ENCODE data around the gene PPIL6.

The PPIL6 gene

DNA sequence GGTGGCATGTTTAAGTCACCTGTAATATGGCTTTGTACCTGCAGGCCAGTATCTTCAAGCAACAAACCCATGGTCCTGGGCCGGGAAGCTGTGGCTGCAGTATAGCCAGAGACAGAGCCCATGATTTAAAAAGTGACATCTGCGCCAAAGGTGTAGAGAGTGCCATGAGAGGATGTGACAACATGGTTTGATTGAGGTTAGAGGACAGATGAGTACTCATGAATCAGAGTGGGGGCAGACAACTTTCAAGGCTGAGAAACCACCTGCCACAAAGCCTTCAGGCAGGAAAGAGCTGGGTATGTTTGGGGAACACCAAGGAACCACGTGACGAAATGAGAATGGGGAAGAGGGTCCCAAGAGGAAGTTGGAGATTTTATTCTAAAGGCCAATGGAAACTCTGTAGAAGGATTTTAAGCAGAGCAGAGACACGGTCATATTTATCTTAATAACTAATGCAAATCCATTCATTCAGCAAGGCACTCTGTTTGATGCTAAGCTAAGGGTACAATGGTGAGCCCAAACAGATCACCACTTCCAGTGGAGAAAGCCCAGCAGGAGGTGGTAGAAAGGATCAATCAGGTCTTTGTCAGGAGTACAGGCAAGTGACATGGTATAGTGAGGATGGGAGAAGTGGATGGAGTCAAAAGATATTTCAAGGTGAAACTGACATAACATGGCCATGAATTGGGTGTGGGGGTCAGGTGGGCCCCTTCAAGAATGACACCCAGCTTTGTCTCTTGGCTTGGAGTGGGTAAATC lies 18.5 kb upstream of the PPIL6 start:
- peak overlapping the region; percentile 54 for H3K4me3 Mint-ChIP-seq
- peak overlapping the region; percentile 96 for H3K27ac Mint-ChIP-seq
- H3K27me3 Mint-ChIP-seq (ENCODE audit: low read depth), result no peaks in the 10 kb centered on the region
- peaks cover 52% of the 10 kb centered on the region for H3K4me1 Mint-ChIP-seq (ENCODE audit: low read depth)
- peak; percentile 70 for DNase-seq (ENCODE audit: low spot score)
- peaks cover 33% of the 10 kb centered on the region for H3K36me3 Mint-ChIP-seq (ENCODE audit: low read depth)
- H3K9me3 Mint-ChIP-seq, result peaks cover 4% of the 10 kb centered on the region

DNA sequence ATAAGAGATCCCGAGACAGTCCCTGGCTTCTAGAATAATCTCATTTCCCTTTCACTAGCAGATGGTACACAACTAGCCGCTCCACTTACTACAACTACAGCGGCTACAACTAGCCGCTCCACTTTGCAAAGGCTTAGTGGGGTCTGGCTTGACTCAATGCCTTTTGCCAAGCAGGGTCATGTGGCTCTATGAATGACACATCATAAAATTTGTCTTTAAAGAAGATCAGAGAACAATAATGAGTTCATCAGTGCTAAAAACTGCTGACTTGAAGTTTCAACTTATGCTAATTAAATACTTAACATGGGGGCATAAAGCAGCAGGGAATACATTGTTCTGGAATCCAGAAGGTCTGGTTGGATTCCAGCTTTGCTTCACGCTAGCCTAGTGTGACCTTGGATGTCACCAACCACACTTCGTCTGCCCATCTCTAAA lies 17.2 kb upstream of the PPIL6 start:
- peaks cover 4% of the 10 kb centered on the region for H3K9me3 Mint-ChIP-seq
- H3K27me3 Mint-ChIP-seq (ENCODE audit: low read depth), result no peaks in the 10 kb centered on the region
- H3K4me1 Mint-ChIP-seq (ENCODE audit: low read depth), result peaks cover 56% of the 10 kb centered on the region
- no peak for DNase-seq (ENCODE audit: low spot score)
- peak overlapping the region; percentile 34 for H3K27ac Mint-ChIP-seq
- peaks cover 28% of the 10 kb centered on the region for H3K36me3 Mint-ChIP-seq (ENCODE audit: low read depth)
- H3K4me3 Mint-ChIP-seq, result peak overlapping the region; percentile 35

DNA sequence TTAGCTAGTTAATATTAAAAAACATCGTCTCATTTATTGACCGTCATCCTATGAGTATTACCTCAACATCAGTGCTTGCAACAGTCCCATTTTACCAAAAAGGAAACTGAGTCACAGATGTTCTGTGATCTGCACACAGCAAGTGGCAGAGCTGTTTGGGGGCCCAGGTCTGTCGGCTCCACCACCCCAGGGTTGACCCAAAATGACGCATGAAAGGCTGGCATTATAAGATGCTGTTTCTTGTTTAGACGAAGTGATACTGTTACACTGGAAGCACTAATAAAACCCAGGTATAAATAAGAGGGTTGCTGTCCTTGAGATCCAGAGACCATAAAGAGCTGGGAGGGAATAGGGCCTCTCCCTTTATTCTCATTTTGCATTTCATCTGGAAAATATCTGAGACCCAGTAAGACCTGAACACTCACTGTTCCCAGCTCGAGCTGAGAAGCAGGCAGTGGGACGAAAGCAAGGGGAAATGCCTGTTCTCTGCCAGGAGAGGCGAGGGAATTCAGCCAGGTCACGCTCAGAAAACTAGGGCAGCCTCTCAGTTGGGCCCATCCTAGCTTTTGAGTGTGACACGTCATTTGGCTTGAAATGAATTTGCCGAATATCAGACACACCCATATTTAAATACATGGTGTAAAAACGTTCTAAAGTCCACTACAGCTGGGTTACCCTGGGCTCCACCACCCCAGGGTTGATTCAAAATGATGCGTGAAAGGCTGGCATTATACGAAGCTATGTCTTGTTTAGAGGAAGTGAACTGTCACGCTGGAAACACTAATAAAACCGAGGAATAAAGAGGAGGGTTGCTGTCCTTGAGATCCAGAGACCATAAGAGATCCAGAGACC lies 16.5 kb upstream of the PPIL6 start:
- H3K4me3 Mint-ChIP-seq, result peak overlapping the region; percentile 58
- H3K27ac Mint-ChIP-seq, result peak overlapping the region; percentile 34
- H3K27me3 Mint-ChIP-seq (ENCODE audit: low read depth), result no peaks in the 10 kb centered on the region
- peaks cover 28% of the 10 kb centered on the region for H3K36me3 Mint-ChIP-seq (ENCODE audit: low read depth)
- H3K9me3 Mint-ChIP-seq, result peaks cover 4% of the 10 kb centered on the region
- no peak for DNase-seq (ENCODE audit: low spot score)
- peaks cover 56% of the 10 kb centered on the region for H3K4me1 Mint-ChIP-seq (ENCODE audit: low read depth)

DNA sequence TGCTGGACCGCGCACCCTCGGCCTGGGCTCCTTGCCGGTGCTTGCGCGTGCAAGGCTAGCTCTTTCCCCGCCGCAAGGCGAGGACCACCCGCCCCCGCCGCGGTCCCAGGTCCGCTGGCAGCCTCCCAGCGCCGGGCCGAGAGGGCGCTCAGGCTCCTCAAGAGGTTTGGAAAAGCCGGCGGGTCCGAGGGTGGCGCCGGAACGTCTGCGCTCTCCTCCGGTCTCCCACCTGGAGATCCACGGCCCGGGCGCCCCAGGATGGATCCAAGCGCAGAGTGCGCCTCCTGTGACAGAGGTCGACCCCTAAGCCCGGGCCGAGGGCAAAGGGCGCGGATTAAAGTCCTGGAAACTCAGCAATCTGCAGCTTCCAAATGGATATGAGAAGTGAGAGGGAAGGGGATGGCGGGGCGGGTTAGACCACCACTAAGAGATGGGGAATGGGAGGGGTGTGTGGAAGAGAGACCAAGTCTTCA lies 15.7 kb upstream of the PPIL6 start:
- Mint-ChIP-seq H3K27me3 (ENCODE audit: low read depth) (no peaks in the 10 kb centered on the region), H3K36me3 (ENCODE audit: low read depth) (peaks cover 27% of the 10 kb centered on the region)

DNA sequence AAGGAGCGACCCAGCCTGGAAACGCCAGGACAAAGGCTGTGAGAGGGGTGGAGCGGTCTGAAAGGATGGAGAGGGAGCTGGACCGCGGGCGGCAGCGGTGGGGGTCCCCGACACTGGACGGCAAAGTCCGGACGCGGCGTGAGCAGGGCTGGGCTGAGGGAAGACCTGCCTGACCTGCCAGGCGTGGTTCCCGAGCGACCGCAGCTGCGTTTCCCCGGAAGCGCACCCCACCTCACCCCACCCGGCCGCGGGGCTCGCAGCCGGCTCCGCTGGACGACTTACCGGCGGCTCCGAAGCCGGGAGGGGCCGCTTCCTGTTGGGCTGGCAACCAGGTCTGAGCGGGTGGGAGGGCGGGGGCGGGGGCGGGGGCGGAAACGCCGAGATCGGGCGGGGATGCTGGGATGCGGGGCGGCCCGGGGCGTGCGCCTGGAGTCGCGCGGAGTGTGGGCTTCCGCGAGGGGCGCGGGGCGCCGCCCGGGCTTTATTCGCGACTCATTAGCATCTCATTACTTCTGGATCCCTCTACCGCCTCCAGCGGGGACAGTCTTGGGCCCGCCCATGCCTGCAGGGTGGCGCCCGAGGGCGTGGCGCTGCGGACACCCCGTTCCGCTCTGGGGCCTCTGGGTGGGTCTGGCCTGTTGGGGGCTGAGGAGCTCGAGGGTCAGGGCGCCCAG lies 15.1 kb upstream of the PPIL6 start, which contains the start of gene MICAL1:
Gene MICAL1, minus strand, starts transcription at position 336 of the 674 bp plus-strand sequence. CDS start 1,576 bp downstream, outside the sequence.
- no peaks in the 10 kb centered on the region for H3K9me3 Mint-ChIP-seq
- H3K27me3 Mint-ChIP-seq (ENCODE audit: low read depth), result no peaks in the 10 kb centered on the region
- peak; percentile 69 for DNase-seq (ENCODE audit: low spot score)
- H3K4me1 Mint-ChIP-seq (ENCODE audit: low read depth), result peaks cover 55% of the 10 kb centered on the region
- peaks cover 28% of the 10 kb centered on the region for H3K36me3 Mint-ChIP-seq (ENCODE audit: low read depth)
- H3K4me3 Mint-ChIP-seq, result peak within 1 kb of the TSS; percentile 96
- H3K27ac Mint-ChIP-seq, result peak within 1 kb of the TSS; percentile 97

More for the DNA sequence above, 15.7 kb upstream of the PPIL6 start:
- peaks cover 2% of the 10 kb centered on the region for H3K9me3 Mint-ChIP-seq
- H3K4me3 Mint-ChIP-seq, result peak overlapping the region; percentile 58
- H3K27ac Mint-ChIP-seq, result peak overlapping the region; percentile 15
- no peak for DNase-seq (ENCODE audit: low spot score)
- peaks cover 55% of the 10 kb centered on the region for H3K4me1 Mint-ChIP-seq (ENCODE audit: low read depth)

DNA sequence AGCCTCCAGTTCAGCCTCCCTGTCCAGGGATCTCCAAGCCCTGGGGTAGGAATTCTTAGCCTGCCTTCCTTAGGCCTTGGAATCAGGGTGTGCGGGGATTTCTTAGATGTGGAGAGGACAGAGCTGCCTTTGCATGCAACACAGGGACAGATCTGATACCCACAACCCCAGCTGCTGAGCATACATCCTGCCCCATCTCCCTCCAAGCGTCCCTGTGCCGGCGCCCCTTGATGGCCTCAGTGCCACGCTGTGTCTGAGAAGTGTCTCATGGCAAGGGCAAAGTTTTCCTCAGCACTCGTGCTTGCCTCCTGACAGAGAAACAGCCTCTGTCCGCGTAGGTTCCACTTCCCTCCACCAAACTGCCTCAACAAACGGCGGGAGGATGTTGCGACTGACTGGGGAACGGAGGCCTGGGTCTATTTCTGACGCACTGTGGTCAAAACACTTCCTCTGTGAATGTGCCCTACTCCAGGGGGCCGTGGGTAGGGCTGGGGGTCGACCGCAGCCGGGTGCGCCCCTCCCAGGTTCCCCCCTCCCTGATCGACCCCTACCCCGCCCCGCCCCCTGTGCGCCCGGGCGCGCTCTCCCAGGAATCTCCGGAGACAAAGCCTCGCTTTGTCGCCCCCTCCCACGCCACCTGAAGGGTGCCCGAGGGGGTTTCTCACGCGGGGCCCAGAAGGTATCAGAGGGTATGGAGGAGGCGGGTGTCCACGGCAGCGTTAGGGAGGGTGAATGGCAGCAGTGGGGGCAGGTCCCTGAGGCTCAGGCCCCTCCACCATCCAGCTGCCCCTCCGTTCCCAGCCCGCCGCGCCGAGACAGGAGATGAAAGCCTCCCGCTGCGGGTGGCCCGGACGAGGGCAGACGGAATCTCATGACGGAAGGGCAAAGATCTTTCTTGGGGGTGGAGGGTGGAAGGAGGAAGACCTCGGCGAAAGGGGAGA lies 14.3 kb upstream of the PPIL6 start:
- Mint-ChIP-seq H3K27ac (peak overlapping the region; percentile 97), H3K4me1 (ENCODE audit: low read depth) (peaks cover 60% of the 10 kb centered on the region), H3K9me3 (no peaks in the 10 kb centered on the region), H3K36me3 (ENCODE audit: low read depth) (peaks cover 34% of the 10 kb centered on the region), H3K27me3 (ENCODE audit: low read depth) (no peaks in the 10 kb centered on the region), H3K4me3 (peak overlapping the region; percentile 96)
- DNase-seq (ENCODE audit: low spot score), result peak; percentile 58

DNA sequence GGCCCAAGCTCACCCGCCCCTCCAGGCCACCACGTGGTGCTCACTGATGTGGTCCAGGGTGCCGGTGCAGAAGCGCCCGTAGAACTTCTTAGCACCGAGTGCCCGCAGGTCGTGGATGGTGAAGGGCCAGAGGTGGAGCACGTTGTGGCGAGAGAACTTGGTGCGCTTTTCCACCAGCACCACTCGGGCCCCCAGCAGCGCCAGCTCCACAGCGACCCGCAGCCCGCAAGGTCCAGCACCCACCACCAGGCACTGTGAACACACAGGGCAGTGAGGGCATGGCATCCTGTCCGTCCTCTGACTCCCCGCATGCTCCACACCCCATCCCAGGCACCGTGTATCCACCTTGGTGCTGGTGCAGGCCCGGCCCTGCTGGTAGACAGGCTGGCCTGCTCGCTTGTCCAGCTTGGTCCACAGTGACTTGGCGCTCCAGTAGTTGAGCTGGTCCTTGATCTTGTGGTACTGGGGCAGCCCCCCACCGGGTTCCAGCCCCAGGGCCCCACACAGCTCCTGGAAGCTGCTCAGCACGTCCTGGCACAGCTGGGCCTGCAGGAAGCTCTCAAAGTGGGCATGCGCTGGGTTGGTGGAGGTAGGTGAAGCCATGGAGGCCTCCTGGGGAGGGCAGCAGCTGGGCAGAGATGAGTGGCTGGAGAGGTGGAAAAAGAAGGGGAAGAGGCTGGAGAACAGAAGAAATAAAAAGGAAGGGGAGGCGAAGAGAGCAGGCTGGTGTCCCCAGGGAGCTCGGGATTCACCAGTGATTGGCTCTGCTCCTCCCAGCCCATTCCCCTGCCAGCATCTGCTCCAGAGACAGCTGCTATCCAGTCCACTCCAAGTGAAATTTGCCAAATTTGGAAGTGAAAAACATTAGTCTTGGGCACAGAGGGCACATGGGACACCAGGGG lies 13.4 kb upstream of the PPIL6 start:
- peak overlapping the region; percentile 95 for H3K27ac Mint-ChIP-seq
- DNase-seq (ENCODE audit: low spot score), result no peak
- H3K27me3 Mint-ChIP-seq (ENCODE audit: low read depth), result no peaks in the 10 kb centered on the region
- H3K9me3 Mint-ChIP-seq, result no peaks in the 10 kb centered on the region
- peak overlapping the region; percentile 91 for H3K4me3 Mint-ChIP-seq
- peaks cover 55% of the 10 kb centered on the region for H3K4me1 Mint-ChIP-seq (ENCODE audit: low read depth)
- H3K36me3 Mint-ChIP-seq (ENCODE audit: low read depth), result peaks cover 35% of the 10 kb centered on the region

DNA sequence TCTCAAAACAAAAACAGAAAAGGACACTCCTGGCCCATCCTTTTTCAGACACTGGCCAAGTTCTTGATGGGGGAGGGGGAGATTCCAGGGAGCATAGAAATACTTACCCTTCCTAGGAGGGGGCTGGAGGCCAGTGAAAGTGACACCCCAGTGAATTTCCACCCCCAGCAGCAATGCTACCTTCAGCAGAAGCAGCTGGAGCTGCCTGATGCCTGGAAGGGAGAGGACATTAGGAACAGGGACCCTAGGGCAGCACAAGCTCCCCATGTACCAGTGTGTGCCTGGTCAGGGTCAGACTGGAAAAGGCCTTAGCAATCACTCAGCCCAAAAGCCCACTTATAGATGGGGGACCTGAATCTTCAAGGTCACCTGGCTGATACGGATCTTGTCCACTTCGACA lies 12.7 kb upstream of the PPIL6 start:
- Mint-ChIP-seq H3K4me1 (ENCODE audit: low read depth) (peaks cover 56% of the 10 kb centered on the region), H3K27me3 (ENCODE audit: low read depth) (no peaks in the 10 kb centered on the region), H3K36me3 (ENCODE audit: low read depth) (peaks cover 36% of the 10 kb centered on the region), H3K9me3 (no peaks in the 10 kb centered on the region), H3K4me3 (peak overlapping the region; percentile 91), H3K27ac (peak overlapping the region; percentile 15)
- no peak for DNase-seq (ENCODE audit: low spot score)

DNA sequence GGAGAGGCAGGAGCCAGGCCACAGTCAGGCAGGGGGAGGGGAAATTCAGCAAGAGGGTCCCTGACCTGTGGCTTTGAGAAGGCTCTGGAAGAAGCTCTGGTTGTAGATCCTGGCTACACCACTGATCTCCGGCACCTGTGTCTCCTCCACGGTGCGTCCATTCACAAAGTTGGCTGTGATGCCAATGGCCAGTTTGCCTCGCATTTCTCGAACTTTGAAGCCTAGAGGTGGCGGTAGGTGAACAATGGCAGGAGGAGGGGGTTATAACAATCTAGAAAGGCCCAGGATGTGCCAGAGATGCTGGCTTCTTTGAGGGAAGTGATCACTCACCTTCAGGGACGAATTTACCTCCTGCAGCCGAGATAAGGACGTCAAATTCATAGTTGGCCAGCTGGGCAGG lies 11.8 kb upstream of the PPIL6 start:
- H3K27ac Mint-ChIP-seq, result peak overlapping the region; percentile 63
- H3K4me3 Mint-ChIP-seq, result peak overlapping the region; percentile 55
- peaks cover 49% of the 10 kb centered on the region for H3K4me1 Mint-ChIP-seq (ENCODE audit: low read depth)
- H3K36me3 Mint-ChIP-seq (ENCODE audit: low read depth), result peaks cover 43% of the 10 kb centered on the region
- no peak for DNase-seq (ENCODE audit: low spot score)
- H3K9me3 Mint-ChIP-seq, result no peaks in the 10 kb centered on the region
- H3K27me3 Mint-ChIP-seq (ENCODE audit: low read depth), result no peaks in the 10 kb centered on the region

DNA sequence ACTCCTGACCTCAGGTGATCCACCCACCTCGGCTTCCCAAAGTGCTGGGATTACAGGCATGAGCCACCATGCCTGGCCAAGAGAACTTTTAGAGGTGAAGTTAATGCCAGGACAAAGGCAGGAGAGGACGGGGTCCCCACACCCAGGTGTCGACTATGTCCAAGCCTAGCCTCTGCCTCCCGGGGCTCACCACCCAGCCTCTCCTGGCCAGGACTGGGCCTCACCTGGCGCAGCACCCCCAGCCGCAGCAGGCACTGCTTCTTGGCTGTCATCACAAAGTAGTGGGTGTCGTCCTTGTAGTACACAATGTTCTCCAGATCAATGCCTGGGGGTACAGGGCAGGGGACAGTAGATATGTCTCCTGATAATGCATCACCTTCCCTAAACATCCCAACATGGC lies 10.9 kb upstream of the PPIL6 start:
- Mint-ChIP-seq H3K4me1 (ENCODE audit: low read depth) (peaks cover 50% of the 10 kb centered on the region), H3K4me3 (no peak overlapping the region), H3K27me3 (ENCODE audit: low read depth) (no peaks in the 10 kb centered on the region), H3K27ac (no peak overlapping the region), H3K36me3 (ENCODE audit: low read depth) (peaks cover 48% of the 10 kb centered on the region), H3K9me3 (no peaks in the 10 kb centered on the region)
- no peak for DNase-seq (ENCODE audit: low spot score)

DNA sequence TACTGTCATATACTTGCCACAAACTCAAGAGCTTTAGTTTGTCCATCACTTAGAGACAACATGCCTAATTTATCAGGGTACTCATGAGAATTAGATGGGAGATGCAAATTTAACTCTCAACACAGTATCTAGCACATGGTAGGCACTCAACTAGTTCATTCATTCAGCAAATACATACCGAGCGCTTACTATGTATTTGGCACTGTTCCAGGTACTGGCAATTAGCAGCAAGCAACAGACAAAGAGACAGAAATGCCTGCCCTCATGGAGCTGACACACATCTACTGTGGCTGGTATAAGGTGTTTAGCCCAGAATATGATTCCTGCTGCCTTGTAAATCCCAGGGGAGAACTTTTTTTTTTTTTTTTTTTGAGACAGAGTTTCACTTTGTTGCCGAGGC lies 10.4 kb upstream of the PPIL6 start:
- Mint-ChIP-seq H3K9me3 (no peaks in the 10 kb centered on the region), H3K27ac (peak overlapping the region; percentile 27), H3K27me3 (ENCODE audit: low read depth) (no peaks in the 10 kb centered on the region), H3K4me1 (ENCODE audit: low read depth) (peaks cover 50% of the 10 kb centered on the region), H3K36me3 (ENCODE audit: low read depth) (peaks cover 52% of the 10 kb centered on the region), H3K4me3 (no peak overlapping the region)
- no peak for DNase-seq (ENCODE audit: low spot score)
